Mucosa of descending colon (tissue), 3 donors: Measurements from ENCODE around the gene CCDC154. TPM values are rescaled to one million over a fixed set of nuclear protein-coding genes. Genes with fewer than 3 reads are reported as not detected.

ENCODE experiments used
- ATAC-seq: fragments of 200-7000 bp; cut with Tn5 transposase; one replicate; pipeline ENCODE4 v1.9.1; 2020; ENCODE audit warnings: mild to moderate bottlenecking, moderate library complexity
- DNase-seq, 3 donors: peaks; one replicate each; pipeline ENCODE4 v3.0.0-alpha.2; 2020
- H3K36me3 ChIP-seq: fragments of 200-600 bp; one replicate; pipeline ENCODE4 v1.8.0; 2021; ENCODE audit warnings: low read depth, mild to moderate bottlenecking
- H3K4me1 ChIP-seq: fragments of 200-600 bp; one replicate; pipeline ENCODE4 v1.8.0; 2021; ENCODE audit warnings: low read depth, mild to moderate bottlenecking
- H3K4me3 ChIP-seq: fragments of 200-600 bp; one replicate; pipeline ENCODE4 v1.8.0; 2021; ENCODE audit warnings: mild to moderate bottlenecking
- H3K9me3 ChIP-seq: fragments of 200-600 bp; one replicate; pipeline ENCODE4 v1.8.0; 2021; ENCODE audit warnings: mild to moderate bottlenecking
- intact Hi-C, 2 donors: fragments of 100-400 bp; cut with DNase I in 1 of 2; cut with micrococcal nuclease in 1 of 2; formaldehyde crosslinking; loops; one replicate each; pipeline versions ENCODE4 v1.11.0 to v1.11.1; 2022; cut with DNase I, micrococcal nuclease
- total RNA-seq, 3 donors: library from RNA; stranded (reverse); fragmentation: NEBNext Ultra II Directional in 2 of 3; extraction: Animal tissue kit (Norgen Biotek cat#: 25700) in 2 of 3; gene quantifications; one replicate each; pipeline versions ENCODE4 v1.2.1 to v1.2.4, GENCODE V29; 2021 to 2023
- TF ChIP-seq, protein P1 (sequence below): fragments of 200-600 bp; IDR thresholded peaks from one replicate; pipeline ENCODE4 v1.8.0; 2022; ENCODE audit warnings: antibody characterized with exemption, mild to moderate bottlenecking
- donor health status: DM: no; HTN: no; CAD: no; lungs with moderate emphysema.
- donor health status: DM: no; HTN: no; CAD: no.
- donor health status: DM: no; HTN: yes; CAD: no.

Gene CCDC154
- total RNA-seq, 3 donors from 2014 or later, result 0.43 to 2.4 (median 1.1) TPM

GRCh38 chr16:1401758-1402154, 42.6 kb downstream of the CCDC154 start:
- Histone ChIP-seq H3K36me3 (peaks cover 4% of the 10 kb centered on the region), H3K9me3 (no peaks in the 10 kb centered on the region), H3K4me1 (no peaks in the 10 kb centered on the region), H3K4me3 (no peak overlapping the region)
- TF ChIP-seq, protein P1, sequence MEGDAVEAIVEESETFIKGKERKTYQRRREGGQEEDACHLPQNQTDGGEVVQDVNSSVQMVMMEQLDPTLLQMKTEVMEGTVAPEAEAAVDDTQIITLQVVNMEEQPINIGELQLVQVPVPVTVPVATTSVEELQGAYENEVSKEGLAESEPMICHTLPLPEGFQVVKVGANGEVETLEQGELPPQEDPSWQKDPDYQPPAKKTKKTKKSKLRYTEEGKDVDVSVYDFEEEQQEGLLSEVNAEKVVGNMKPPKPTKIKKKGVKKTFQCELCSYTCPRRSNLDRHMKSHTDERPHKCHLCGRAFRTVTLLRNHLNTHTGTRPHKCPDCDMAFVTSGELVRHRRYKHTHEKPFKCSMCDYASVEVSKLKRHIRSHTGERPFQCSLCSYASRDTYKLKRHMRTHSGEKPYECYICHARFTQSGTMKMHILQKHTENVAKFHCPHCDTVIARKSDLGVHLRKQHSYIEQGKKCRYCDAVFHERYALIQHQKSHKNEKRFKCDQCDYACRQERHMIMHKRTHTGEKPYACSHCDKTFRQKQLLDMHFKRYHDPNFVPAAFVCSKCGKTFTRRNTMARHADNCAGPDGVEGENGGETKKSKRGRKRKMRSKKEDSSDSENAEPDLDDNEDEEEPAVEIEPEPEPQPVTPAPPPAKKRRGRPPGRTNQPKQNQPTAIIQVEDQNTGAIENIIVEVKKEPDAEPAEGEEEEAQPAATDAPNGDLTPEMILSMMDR, result no peak
- no peak for ATAC-seq
- intact Hi-C loops, result no loop called here
- DNase-seq, result no peak

DNA sequence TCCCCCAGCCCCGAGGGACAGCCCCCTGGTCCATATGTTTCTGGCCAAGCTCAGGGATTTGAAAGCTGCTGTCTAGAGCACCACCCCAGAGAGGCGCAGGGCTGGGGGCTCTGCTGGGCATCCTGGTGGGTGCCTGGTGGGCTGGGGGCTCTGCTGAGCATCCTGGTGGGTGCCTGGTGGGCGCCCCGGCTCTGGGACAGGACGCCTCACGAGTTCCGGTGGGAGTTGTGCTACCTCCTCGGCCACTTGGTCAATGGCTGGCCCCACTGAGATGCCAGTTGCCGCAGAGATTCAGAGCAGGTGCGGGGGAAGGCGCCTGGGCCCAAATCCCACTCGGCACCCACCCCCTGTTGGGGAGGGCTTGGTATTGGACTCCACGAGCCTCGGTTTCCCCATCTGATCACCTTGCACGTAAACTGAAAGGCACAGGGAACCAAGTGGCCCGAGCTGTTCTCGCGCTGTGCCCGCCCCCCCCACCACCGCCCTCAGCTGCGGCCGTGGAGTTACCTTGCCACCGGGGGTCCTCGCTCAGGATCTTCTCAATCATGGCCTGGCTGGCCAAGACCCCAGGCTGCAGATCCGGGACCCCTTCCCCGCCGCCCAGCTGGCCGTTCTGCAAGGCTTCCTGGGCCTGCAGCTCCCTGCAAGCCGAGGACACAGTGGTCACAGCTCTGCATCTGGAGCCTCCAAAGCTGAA, 43.1 kb downstream of the CCDC154 start:
- Histone ChIP-seq H3K36me3 (peaks cover 4% of the 10 kb centered on the region), H3K4me1 (no peaks in the 10 kb centered on the region), H3K4me3 (no peak overlapping the region), H3K9me3 (no peaks in the 10 kb centered on the region)
- intact Hi-C loops, result no loop called here
- DNase-seq, result no peak
- TF ChIP-seq, protein P1, result no peak
- ATAC-seq, result no peak

DNA sequence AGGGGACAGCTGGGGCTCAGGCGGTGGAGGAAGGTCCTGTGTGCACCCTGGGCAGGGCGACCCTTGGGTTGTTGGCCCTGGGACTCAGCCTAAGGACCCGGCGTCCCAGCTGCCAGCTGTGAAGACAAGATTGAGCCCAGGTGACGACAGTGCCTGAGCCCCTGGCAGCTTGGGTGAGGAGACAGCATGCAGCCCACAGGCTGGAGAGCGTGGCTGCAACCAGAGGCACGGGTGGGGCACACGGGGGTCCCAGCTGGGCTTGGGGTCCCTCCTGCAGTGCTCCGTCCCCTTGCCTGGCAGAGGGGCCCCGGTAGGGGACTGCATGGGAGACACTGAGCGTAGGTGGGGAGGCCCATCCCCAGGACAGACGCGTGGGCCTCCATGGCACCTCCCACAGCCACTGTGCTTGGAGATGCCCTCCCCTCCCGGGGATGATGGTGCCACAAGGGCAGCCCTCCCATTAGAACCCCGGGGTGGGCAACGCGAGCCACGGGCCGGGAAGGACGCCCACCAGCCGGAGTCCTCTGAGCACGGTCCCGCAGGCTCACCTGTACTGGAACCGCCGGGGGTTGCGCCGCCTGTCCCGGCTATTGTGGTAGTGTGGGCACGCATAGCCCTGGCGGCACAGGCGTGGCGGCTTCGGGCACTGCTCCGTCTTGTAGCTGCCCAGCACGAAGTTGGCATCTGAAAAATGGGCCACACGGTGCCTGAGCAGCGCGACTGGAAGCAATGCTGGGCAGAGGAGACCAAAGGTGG, 45.4 kb downstream of the CCDC154 start:
- TF ChIP-seq, protein P1, result no peak
- DNase-seq (no peak), ATAC-seq (no peak)
- Histone ChIP-seq H3K4me3 (no peak overlapping the region), H3K9me3 (no peaks in the 10 kb centered on the region), H3K36me3 (peaks cover 4% of the 10 kb centered on the region), H3K4me1 (no peaks in the 10 kb centered on the region)
- intact Hi-C loops, result no loop called here

DNA sequence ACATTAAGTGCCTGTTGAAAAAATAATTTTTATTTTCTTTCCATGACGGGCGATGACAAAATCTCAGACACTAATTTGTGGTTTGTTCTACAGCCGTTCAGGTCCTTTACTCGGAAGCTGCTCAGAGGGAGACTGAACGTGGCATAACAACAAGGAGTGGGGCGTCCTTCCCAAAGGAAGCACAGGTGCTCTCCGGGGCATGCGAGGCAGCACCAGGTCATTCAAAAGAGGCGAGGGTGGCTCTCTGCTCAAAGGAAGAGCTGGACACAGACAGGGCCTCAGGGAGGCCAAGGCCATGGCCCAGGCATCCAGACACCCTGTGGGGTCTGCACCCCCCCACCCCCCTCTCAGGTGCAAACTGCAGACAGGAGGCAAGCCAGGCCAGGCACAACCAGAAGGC, 46.0 kb downstream of the CCDC154 start:
- no peak for ATAC-seq
- H3K4me3 ChIP-seq, result no peak overlapping the region
- H3K36me3 ChIP-seq, result peaks cover 4% of the 10 kb centered on the region
- no peaks in the 10 kb centered on the region for H3K9me3 ChIP-seq
- DNase-seq, result no peak
- TF ChIP-seq, protein P1, result no peak
- H3K4me1 ChIP-seq, result no peaks in the 10 kb centered on the region
- intact Hi-C loops, result no loop called here

DNA sequence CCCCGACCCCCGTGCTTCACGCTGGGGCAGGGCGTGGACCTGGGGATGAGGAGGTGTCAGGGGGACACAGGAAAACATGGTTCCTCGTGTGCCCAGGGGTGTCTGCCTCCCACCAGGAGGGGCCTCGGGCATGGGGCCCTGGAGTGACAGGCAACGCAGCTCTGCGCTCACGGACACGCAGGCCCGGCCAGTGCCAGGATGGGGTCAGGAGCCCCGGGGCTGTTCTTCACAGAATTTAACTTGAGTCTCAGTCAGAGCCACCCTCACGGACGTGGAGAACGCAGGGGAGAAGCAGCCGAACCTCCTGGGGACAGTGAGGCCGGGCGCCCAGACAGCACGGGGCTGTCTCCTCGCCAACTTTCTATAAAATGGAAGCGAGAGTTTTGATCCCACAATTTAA, 46.6 kb downstream of the CCDC154 start:
- H3K9me3 ChIP-seq, result no peaks in the 10 kb centered on the region
- H3K4me3 ChIP-seq, result no peak overlapping the region
- TF ChIP-seq, protein P1, result no peak
- intact Hi-C loops, result no loop called here
- no peak for ATAC-seq
- no peaks in the 10 kb centered on the region for H3K4me1 ChIP-seq
- peaks cover 4% of the 10 kb centered on the region for H3K36me3 ChIP-seq
- DNase-seq, result no peak
